IMR-90 (cell line): Measurements from ENCODE around the gene VCL. TPM values are rescaled to one million over a fixed set of nuclear protein-coding genes. Genes with fewer than 3 reads are reported as not detected.

Experiments
- ATAC-seq: fragments of 200-7000 bp; cut with Tn5 transposase; 2 replicates; pipeline ENCODE4 v1.9.1; 2020; ENCODE audit warnings: low read depth, mild to moderate bottlenecking, moderate library complexity
- Bru-seq: library from RNA; stranded (reverse); fragments of 400-500 nt; gene quantifications from one replicate; lab custom pipeline; 2021; lab: Mats Ljungman, UMichigan
- BruChase-seq, 2 experiments: library from RNA; stranded (reverse); fragments of 400-500 nt; gene quantifications; one replicate each; lab custom pipeline; 2021; lab: Mats Ljungman, UMichigan
- BruUV-seq: library from RNA; stranded (reverse); fragments of 400-500 nt; replicated peaks from 2 replicates; lab custom pipeline; 2021; lab: Mats Ljungman, UMichigan
- CTCF ChIA-PET: fragments of 300-600 bp; formaldehyde crosslinking; extraction: SDS; loops from one replicate; lab custom pipeline; 2021; ENCODE audit warnings: antibody characterized with exemption; lab: Yijun Ruan, JAX
- POLR2A ChIA-PET: fragments of 300-600 bp; sonication (Branson Sonifier 250); formaldehyde crosslinking; loops from one replicate; lab custom pipeline; 2022; ENCODE audit warnings: antibody characterized with exemption; ENCODE audit not compliant: unreplicated experiment; lab: Charles Lee
- DNase-seq: peaks from one replicate; pipeline ENCODE4 v3.0.0; 2013
- H2AFZ ChIP-seq: replicated peaks from 2 replicates; pipeline ENCODE3; 2013; ENCODE audit warnings: low read length, mild to moderate bottlenecking; ENCODE audit not compliant: poor library complexity
- H2AK5ac ChIP-seq: 2 replicates; pipeline ENCODE4 v1.6.1; 2013; ENCODE audit warnings: low read depth, low read length, inconsistent platforms
- H2AK9ac ChIP-seq: replicated peaks from 2 replicates; pipeline ENCODE3; 2013; ENCODE audit warnings: mild to moderate bottlenecking, low read depth, low read length, moderate library complexity; ENCODE audit not compliant: poor library complexity
- H2BK120ac ChIP-seq: 2 replicates; pipeline ENCODE4 v1.6.1; 2013; ENCODE audit warnings: low read depth, low read length, inconsistent platforms
- H2BK15ac ChIP-seq: 3 replicates; pipeline ENCODE4 v1.6.1; 2013; ENCODE audit warnings: low read depth, low read length, inconsistent platforms
- H2BK20ac ChIP-seq: 2 replicates; pipeline ENCODE4 v1.6.1; 2013; ENCODE audit warnings: low read depth, mild to moderate bottlenecking, inconsistent platforms, low read length, moderate library complexity
- H2BK5ac ChIP-seq: 2 replicates; pipeline ENCODE4 v1.6.1; 2013; ENCODE audit warnings: mild to moderate bottlenecking, low read depth, low read length, inconsistent platforms; ENCODE audit not compliant: poor library complexity, severe bottlenecking
- H3K14ac ChIP-seq: replicated peaks from 2 replicates; pipeline ENCODE4 v1.6.1; 2013; ENCODE audit warnings: low read depth, low read length, inconsistent platforms
- H3K18ac ChIP-seq: 2 replicates; pipeline ENCODE4 v1.6.1; 2013; ENCODE audit warnings: low read depth, low read length, control low read depth
- H3K23ac ChIP-seq: 2 replicates; pipeline ENCODE4 v1.6.1; 2013; ENCODE audit warnings: low read depth, low read length, inconsistent platforms
- H3K27ac ChIP-seq: 2 replicates; pipeline ENCODE4 v1.5.1; 2013; ENCODE audit warnings: mild to moderate bottlenecking, control low read depth, low read length; ENCODE audit not compliant: insufficient read depth
- H3K27me3 ChIP-seq: 2 replicates; pipeline ENCODE4 v1.6.1; 2013; ENCODE audit warnings: low read length; ENCODE audit not compliant: control insufficient read depth, insufficient read depth
- H3K36me3 ChIP-seq: 2 replicates; pipeline ENCODE4 v1.6.1; 2013; ENCODE audit warnings: low read length, mixed read lengths; ENCODE audit not compliant: control insufficient read depth, insufficient read depth
- H3K4ac ChIP-seq: 2 replicates; pipeline ENCODE4 v1.6.1; 2013; ENCODE audit warnings: low read depth, low read length, inconsistent platforms
- H3K4me1 ChIP-seq: 2 replicates; pipeline ENCODE4 v1.6.1; 2013; ENCODE audit warnings: low read length, mixed read lengths; ENCODE audit not compliant: control insufficient read depth, insufficient read depth
- H3K4me2 ChIP-seq: 2 replicates; pipeline ENCODE4 v1.6.1; 2013; ENCODE audit warnings: low read depth, mild to moderate bottlenecking, control low read depth, low read length, moderate library complexity
- H3K4me3 ChIP-seq: 2 replicates; pipeline ENCODE4 v1.5.1; 2013; ENCODE audit warnings: low read depth, mild to moderate bottlenecking, control low read depth, low read length, moderate library complexity; ENCODE audit not compliant: insufficient read depth
- H3K56ac ChIP-seq: 2 replicates; pipeline ENCODE4 v1.6.1; 2013; ENCODE audit warnings: low read length, inconsistent platforms; ENCODE audit not compliant: insufficient read depth; ENCODE audit errors: extremely low read depth
- H3K79me1 ChIP-seq, 2 experiments: 2 replicates each; pipeline ENCODE4 v1.6.1; 2013; ENCODE audit warnings: low read length in 2 of 2, inconsistent platforms in 1 of 2, low read depth in 1 of 2
- H3K9ac ChIP-seq: 2 replicates; pipeline ENCODE4 v1.6.1; 2013; ENCODE audit warnings: low read depth, low read length, control low read depth
- H3K9me1 ChIP-seq: 2 replicates; pipeline ENCODE4 v1.6.1; 2013; ENCODE audit warnings: low read length, inconsistent platforms; ENCODE audit not compliant: insufficient read depth
- H3K9me3 ChIP-seq: 2 replicates; pipeline ENCODE4 v1.6.1; 2013; ENCODE audit warnings: low read length; ENCODE audit not compliant: control insufficient read depth, insufficient read depth
- H4K20me1 ChIP-seq: 2 replicates; pipeline ENCODE4 v1.6.1; 2013; ENCODE audit warnings: low read length, inconsistent platforms; ENCODE audit not compliant: insufficient read depth
- H4K5ac ChIP-seq: 2 replicates; pipeline ENCODE4 v1.6.1; 2013; ENCODE audit warnings: mild to moderate bottlenecking, low read depth, low read length, control low read depth
- H4K8ac ChIP-seq, 2 experiments: 2 replicates each; pipeline ENCODE4 v1.6.1; 2013; ENCODE audit warnings: low read depth in 2 of 2, low read length in 2 of 2, control low read depth in 1 of 2, inconsistent platforms in 1 of 2
- H4K91ac ChIP-seq: 2 replicates; pipeline ENCODE4 v1.6.1; 2013; ENCODE audit warnings: low read depth, low read length, inconsistent platforms; ENCODE audit not compliant: insufficient read depth
- CEBPB ChIP-seq: IDR thresholded peaks from 2 replicates; pipeline ENCODE4 v1.6.1; 2012; ENCODE audit warnings: low read depth, low read length, improper control_type of control experiment
- CHD1 ChIP-seq: IDR thresholded peaks from 2 replicates; pipeline ENCODE4 v1.6.1; 2012; ENCODE audit warnings: low read depth, low read length, improper control_type of control experiment
- MXI1 ChIP-seq: IDR thresholded peaks from 2 replicates; pipeline ENCODE4 v1.6.1; 2012; ENCODE audit warnings: low read depth, mild to moderate bottlenecking, low read length, moderate library complexity, borderline replicate concordance
- NFE2L2 ChIP-seq: fragments of 150-350 bp; IDR thresholded peaks from 2 replicates; pipeline ENCODE4 v1.6.1; 2016; ENCODE audit warnings: low read depth, mild to moderate bottlenecking, low read length
- POLR2A ChIP-seq: IDR thresholded peaks from 2 replicates; pipeline ENCODE4 v1.6.1; 2012; ENCODE audit warnings: mild to moderate bottlenecking, low read depth, low read length
- RFX5 ChIP-seq: IDR thresholded peaks from 2 replicates; pipeline ENCODE4 v1.8.0; 2012; ENCODE audit warnings: low read depth, mild to moderate bottlenecking, low read length, moderate library complexity
- SMC3 ChIP-seq: fragments of 150-350 bp; IDR thresholded peaks from 2 replicates; pipeline ENCODE4 v1.6.1; 2016; ENCODE audit warnings: low read depth, mild to moderate bottlenecking, antibody characterized with exemption, low read length, moderate library complexity
- WGBS, 2 experiments: methylation state at CpG; one replicate each; pipeline versions ENCODE4 v1.1.5 to v1.1.7; 2013; ENCODE audit warnings: missing lambda C conversion rate in 2 of 2; ENCODE audit not compliant: insufficient read length in 1 of 2; ENCODE audit errors: extremely low coverage in 2 of 2; 5-methylcytosine and 5-hydroxymethylcytosine counted together
- dilution Hi-C: fragments of 300-500 bp; cut with HindIII; formaldehyde crosslinking; loops from one replicate; pipeline ENCODE4 v1.14.3; 2018; ENCODE audit warnings: low sequenced_read_pairs; ENCODE audit not compliant: unreplicated experiment
- in situ Hi-C: fragments of 300-500 bp; cut with MboI; formaldehyde crosslinking; loops from 3 replicates; pipeline ENCODE4 v1.14.3; 2019; ENCODE audit warnings: low sequenced_read_pairs, inconsistent platforms, mixed read lengths
- intact Hi-C: fragments of 100-400 bp; cut with micrococcal nuclease; formaldehyde crosslinking; loops from 2 replicates; pipeline ENCODE4 v1.10.0; 2022
- long read RNA-seq: library from polyadenylated mRNA; unstranded; transcript quantifications from one replicate; pipeline ENCODE4 v2.0.0, GENCODE V29; 2021; ENCODE audit not compliant: unreplicated experiment
- polyA plus RNA-seq, 3 experiments: library from polyadenylated mRNA; depleted of rRNA; stranded (reverse); fragments of >200 nt; gene quantifications; 2 replicates each; pipeline ENCODE4 v1.2.3, GENCODE V29; 2012; ENCODE audit warnings: low replicate concordance in 1 of 3
- total RNA-seq: library from RNA; depleted of rRNA; stranded (reverse); fragments of >200 nt; gene quantifications from 2 replicates; pipeline ENCODE4 v1.2.3, GENCODE V29; 2012; rRNA removed
- TF ChIP-seq, protein P1 (sequence below): conservative IDR thresholded peaks from 2 replicates; pipeline ENCODE4 v1.5.1; 2012; ENCODE audit warnings: mild to moderate bottlenecking, low read depth, low read length, improper control_type of control experiment
- TF ChIP-seq, protein P2 (sequence below): fragments of 150-350 bp; IDR thresholded peaks from 2 replicates; pipeline ENCODE4 v1.6.1; 2017; ENCODE audit warnings: mild to moderate bottlenecking, antibody characterized with exemption, low read length, low read depth
- TF ChIP-seq, protein P3 (sequence below): fragments of 150-350 bp; IDR thresholded peaks from 2 replicates; pipeline ENCODE4 v1.6.1; 2016; ENCODE audit warnings: low read depth, mild to moderate bottlenecking, low read length, moderate library complexity, borderline replicate concordance

Gene VCL
- total RNA-seq: 283 and 316 TPM in 2 replicates
- 193 and 227 TPM in 2 replicates for polyA plus RNA-seq (2012; rRNA removed)
- 85.9 and 102 TPM in 2 replicates for polyA plus RNA-seq (2012; cell fraction: cytosol; rRNA removed)
- 176 and 458 TPM in 2 replicates for polyA plus RNA-seq (2012; cell fraction: nucleus; rRNA removed; ENCODE audit: low replicate concordance)
- percentile 99 among the genes with signal in this experiment for Bru-seq, nascent RNA
- percentile 99 among the genes with signal in this experiment for BruChase-seq, experiment 1, labeled RNA remaining after a 6-hour chase
- percentile 98 among the genes with signal in this experiment for BruChase-seq, experiment 2, labeled RNA remaining after a 2-hour chase
- long read RNA-seq, full-length matches to known transcripts: 196 of 694 reads
- long read RNA-seq, partial matches to known transcripts: 489 of 694 reads
- long read RNA-seq, other reads (novel, unspliced or antisense): 9 of 694 reads

DNA sequence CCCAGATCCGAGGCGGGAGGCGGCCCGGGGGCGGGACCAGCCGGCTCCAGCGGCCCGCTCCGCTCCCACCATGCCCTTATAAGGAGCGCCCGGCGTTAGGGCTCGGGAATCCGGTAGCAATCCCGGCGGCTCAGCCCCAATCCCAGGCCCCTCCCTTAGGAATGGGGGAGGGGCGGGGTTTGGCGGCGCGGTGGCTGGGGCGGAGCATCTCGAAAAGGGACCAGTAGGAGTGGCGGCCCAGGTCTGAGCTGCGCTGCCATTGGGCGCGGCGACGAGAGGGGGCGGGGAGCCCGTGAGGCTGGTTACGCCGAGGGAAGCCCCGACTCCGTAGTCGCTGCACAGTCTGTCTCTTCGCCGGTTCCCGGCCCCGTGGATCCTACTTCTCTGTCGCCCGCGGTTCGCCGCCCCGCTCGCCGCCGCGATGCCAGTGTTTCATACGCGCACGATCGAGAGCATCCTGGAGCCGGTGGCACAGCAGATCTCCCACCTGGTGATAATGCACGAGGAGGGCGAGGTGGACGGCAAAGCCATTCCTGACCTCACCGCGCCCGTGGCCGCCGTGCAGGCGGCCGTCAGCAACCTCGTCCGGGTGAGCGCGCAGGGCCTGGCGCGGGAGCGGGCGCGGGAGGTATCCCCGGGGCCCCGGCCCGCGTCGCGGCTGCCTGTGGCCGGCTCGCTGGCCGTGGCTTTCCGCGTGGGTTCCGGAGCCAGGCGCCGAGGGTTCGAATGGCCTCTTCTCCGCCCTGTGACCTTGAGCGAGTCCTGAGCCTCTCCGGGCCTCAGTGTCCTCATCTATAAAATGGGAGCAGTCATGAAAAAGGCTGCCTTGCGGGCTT, at the start of gene VCL:
TSS of gene VCL (plus strand) at position 330 of the 836 bp plus-strand sequence. CDS start at position 422, 92 bp downstream.
- H4K8ac ChIP-seq: peak within 1 kb of the TSS; percentile 76 to 95
- peak within 1 kb of the TSS; percentile 99 for H2AK9ac ChIP-seq
- peaks cover 13% of the 10 kb centered on the region for H3K9me1 ChIP-seq
- H2AFZ ChIP-seq: peak within 1 kb of the TSS; percentile 96
- H3K36me3 ChIP-seq: peaks cover 9% of the 10 kb centered on the region
- peak within 1 kb of the TSS; percentile 92 for H2BK20ac ChIP-seq
- H3K27me3 ChIP-seq: no peaks in the 10 kb centered on the region
- peaks cover 0 to 25% of the 10 kb centered on the region in 2 experiments; a peak in 2 of 4 replicates for H3K79me1 ChIP-seq
- H3K9me3 ChIP-seq: no peaks in the 10 kb centered on the region
- in situ Hi-C loops: no loop called here
- H3K56ac ChIP-seq: peak within 1 kb of the TSS; percentile 97
- H4K20me1 ChIP-seq: peaks cover 49% of the 10 kb centered on the region
- ChIA-PET CTCF (interaction anchor here (2.4 kb wide), 1 partner anchor 32 kb away, joined by 7 read pairs; no protein-coding TSS in a partner anchor), POLR2A (interaction anchor here (0.5 to 1.7 kb wide), 7 partner anchors 19 to 86 kb away, joined by 3 to 7 read pairs (median 4); no protein-coding TSS in a partner anchor)
- WGBS, 2 experiments: 0% methylated on average over 36 of the region's 92 CpGs; no CpG with 5 or more reads in 1 of the 2 experiments
- peak within 1 kb of the TSS; percentile 99 for H2AK5ac ChIP-seq
- peak within 1 kb of the TSS; percentile 90; the same call in 2 of the 3 replicates for H2BK15ac ChIP-seq
- peak within 1 kb of the TSS; percentile 83 for H3K4me2 ChIP-seq
- BruUV-seq: no TSS peak
- peak within 1 kb of the TSS; percentile 100 for H3K14ac ChIP-seq
- H3K4me3 ChIP-seq: peak within 1 kb of the TSS; percentile 92
- dilution Hi-C loops: no loop called here
- peak within 1 kb of the TSS; percentile 95 for H4K91ac ChIP-seq
- ATAC-seq (peak; percentile 91), DNase-seq (peak; percentile 97)
- H2BK120ac ChIP-seq: peak within 1 kb of the TSS; percentile 99
- H3K27ac ChIP-seq: peak within 1 kb of the TSS; percentile 99
- intact Hi-C loops: loop anchor here (1.0 to 5.0 kb wide), 4 partner anchors 32 to 111 kb away; no protein-coding TSS in a partner anchor
- H3K9ac ChIP-seq: peak within 1 kb of the TSS; percentile 99
- peaks cover 9% of the 10 kb centered on the region for H3K4me1 ChIP-seq
- H3K4ac ChIP-seq: peak within 1 kb of the TSS; percentile 98
- H3K18ac ChIP-seq: peak within 1 kb of the TSS; percentile 86
- H4K5ac ChIP-seq: peak within 1 kb of the TSS; percentile 81
- peak within 1 kb of the TSS; percentile 100 for H3K23ac ChIP-seq
- peak within 1 kb of the TSS; percentile 92 for H2BK5ac ChIP-seq
- TF ChIP-seq NFE2L2 (no peak), SMC3 (no peak), CHD1 (no peak; the same call in 1 of the 2 replicates), POLR2A (peak; percentile 99), RFX5 (no peak), CEBPB (no peak), MXI1 (peak; percentile 54; the same call in 1 of the 2 replicates)
- TF ChIP-seq, protein P1, sequence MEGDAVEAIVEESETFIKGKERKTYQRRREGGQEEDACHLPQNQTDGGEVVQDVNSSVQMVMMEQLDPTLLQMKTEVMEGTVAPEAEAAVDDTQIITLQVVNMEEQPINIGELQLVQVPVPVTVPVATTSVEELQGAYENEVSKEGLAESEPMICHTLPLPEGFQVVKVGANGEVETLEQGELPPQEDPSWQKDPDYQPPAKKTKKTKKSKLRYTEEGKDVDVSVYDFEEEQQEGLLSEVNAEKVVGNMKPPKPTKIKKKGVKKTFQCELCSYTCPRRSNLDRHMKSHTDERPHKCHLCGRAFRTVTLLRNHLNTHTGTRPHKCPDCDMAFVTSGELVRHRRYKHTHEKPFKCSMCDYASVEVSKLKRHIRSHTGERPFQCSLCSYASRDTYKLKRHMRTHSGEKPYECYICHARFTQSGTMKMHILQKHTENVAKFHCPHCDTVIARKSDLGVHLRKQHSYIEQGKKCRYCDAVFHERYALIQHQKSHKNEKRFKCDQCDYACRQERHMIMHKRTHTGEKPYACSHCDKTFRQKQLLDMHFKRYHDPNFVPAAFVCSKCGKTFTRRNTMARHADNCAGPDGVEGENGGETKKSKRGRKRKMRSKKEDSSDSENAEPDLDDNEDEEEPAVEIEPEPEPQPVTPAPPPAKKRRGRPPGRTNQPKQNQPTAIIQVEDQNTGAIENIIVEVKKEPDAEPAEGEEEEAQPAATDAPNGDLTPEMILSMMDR: no peak
- TF ChIP-seq, protein P2, sequence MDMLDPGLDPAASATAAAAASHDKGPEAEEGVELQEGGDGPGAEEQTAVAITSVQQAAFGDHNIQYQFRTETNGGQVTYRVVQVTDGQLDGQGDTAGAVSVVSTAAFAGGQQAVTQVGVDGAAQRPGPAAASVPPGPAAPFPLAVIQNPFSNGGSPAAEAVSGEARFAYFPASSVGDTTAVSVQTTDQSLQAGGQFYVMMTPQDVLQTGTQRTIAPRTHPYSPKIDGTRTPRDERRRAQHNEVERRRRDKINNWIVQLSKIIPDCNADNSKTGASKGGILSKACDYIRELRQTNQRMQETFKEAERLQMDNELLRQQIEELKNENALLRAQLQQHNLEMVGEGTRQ: no peak
- TF ChIP-seq, protein P3, sequence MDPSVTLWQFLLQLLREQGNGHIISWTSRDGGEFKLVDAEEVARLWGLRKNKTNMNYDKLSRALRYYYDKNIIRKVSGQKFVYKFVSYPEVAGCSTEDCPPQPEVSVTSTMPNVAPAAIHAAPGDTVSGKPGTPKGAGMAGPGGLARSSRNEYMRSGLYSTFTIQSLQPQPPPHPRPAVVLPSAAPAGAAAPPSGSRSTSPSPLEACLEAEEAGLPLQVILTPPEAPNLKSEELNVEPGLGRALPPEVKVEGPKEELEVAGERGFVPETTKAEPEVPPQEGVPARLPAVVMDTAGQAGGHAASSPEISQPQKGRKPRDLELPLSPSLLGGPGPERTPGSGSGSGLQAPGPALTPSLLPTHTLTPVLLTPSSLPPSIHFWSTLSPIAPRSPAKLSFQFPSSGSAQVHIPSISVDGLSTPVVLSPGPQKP: no peak
